Measurements from ENCODE around the gene KIF26A. TPM values are rescaled to one million over a fixed set of nuclear protein-coding genes. Genes with fewer than 3 reads are reported as not detected.

Gene KIF26A
- total RNA-seq, 2 experiments from 2014 or later, result 0.27 to 0.32 TPM

DNA sequence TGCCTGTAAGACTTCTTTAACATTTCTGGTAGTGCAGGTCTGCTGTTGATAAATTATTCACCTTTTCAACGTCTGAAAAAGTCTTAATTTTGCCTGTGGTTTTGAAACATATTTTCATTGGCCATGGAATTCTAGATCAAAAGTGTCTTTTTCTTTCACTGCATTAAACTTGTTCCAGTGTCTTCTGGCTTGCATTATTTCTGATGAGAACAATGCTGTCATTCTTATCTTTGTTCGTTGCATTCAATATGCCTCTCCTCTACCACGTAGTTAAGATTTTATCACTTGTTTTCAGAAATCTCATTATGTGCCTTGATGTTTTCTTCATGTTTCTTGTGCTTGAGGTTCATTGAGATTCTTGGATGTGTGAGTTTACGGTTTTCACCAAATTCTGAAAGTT is 13.4 kb upstream of the KIF26A start:
- CTCF ChIA-PET, result no interaction called here
- POLR2A ChIA-PET, result no interaction called here

DNA sequence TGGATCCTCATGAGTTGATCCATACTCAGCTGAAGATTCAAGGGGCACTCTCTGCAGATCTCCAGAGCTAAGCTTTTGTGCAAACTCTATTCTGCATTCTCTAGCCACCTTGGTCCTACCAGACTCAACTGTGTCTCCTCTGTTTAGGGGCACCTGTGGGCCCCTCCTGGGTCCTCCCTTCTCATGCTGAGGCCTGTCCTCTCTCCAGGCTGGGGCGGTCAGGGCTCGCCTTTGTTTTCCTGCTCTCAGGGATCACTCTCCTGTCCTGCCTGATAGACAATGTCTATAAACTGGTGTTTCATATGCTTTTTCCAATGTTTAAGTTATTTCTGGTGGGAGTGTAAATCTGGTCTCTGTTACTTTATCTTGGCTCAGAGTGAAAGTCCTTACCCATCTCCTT is 11.6 kb upstream of the KIF26A start:
- CTCF ChIA-PET, result no interaction called here

DNA sequence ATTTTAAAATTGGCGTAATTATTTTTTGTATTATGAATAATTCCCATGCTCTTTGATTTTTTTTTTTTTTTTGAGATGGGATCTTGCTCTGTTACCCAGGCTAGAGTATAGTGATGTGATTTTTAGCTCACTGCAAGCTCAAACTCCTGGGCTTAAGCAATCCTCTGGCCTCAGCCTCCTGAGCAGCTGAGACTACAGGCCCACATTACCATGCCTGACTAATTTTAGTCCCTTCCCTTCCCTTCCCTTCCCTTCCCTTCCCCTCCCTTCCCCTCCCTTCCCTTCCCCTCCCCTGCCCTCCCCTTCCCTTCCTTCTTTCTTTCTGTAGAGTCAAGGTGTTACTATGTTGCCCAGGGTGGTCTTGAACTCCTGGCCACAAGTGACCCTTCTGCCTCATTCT is 9.4 kb upstream of the KIF26A start:
- POLR2A ChIA-PET, result no interaction called here
- CTCF ChIA-PET, result no interaction called here

More for the DNA sequence above, 11.6 kb upstream of the KIF26A start:
- POLR2A ChIA-PET, result no interaction called here

DNA sequence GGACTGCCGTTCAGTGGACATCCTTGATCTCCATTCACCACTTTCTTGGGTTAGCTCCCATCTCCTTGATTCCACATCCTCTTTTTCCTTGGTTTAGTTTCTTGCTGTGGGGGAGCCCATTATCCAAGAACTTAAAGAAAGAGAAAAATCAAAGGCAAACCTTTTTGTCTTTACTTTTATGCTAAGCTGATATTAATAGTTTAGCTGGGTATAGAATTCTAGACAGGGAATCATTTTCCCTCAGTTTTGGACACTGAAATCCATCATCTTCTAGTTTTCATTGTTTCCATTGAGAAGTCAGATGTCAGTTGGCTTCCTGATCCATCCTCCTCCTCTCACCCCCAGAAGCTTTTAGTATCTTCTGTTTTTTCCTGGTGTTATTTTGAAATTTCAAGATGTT is 8.8 kb upstream of the KIF26A start:
- ChIA-PET CTCF (interaction anchor here (0.9 kb wide), 1 partner anchor 8 kb away, joined by 3 read pairs; no protein-coding TSS in a partner anchor), POLR2A (no interaction called here)

DNA sequence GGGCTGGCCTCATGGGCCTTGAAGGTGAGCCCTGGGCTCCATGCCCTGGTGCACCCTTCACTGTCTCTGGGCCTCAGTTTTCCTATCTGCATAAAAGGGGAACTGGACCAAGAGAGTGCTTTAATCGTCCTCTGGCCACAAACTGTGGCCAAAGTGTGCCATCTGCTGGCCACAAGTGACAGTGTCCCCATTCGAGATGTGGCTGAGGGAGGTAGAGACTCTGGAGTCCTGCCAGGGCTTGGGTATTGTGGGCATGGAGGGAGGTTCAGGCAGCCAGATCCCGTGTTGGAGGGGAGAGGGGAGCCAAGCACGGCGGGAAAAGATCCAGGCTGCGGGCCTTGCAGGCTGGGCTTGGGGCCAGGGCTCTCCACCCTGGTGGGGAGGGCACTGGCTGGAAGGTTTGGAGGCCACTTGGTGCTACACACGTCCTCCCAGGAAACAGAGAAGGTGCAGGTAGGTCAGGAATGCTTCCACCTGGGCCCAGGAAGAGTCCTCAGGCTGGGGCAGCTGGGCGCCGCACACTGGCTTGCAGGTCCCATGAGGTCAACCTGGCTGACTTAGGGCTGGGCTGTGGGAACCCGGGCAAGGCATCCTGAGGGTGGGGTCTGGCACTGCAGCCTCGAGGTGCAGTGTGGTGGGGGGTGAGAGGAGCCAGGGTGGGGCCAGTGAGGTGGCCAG is 7.3 kb upstream of the KIF26A start:
- POLR2A ChIA-PET, result no interaction called here
- CTCF ChIA-PET, result no interaction called here

DNA sequence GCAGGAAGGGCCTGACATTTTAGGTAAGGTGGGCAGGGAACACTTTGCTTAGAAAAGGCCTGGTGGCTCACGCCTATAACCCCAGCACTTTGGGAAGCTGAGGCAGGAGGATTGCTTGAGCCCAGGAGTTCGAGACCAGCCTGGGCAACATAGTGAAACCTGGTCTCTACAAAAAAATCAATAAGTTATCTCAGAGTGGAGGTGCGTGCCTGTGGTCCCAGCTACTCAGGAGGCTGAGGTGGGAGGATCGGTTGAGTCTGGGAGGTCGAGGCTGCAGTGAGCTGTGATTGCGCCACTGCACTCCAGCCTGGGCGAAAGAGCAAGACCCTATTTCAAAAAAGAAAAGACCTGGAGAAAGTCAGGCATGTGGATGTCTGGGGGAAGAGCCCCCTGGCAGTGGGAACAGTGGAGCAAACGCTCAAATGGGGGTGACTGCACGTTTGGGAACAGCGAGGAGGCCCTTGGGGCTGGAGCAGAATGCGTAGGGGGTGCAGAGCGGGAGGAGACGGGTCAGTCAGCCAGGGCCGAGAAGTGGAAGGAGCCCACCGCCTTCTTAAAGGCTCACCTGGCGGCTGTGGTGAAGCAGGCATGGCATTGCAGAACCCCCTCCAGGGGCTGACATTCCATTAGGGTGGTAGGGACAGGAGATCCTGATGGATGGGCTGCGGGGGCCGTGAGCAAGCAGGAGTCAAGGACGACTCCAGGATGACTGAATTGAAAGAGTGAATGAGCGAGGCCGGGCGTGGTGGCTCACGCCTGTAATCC is 6.2 kb upstream of the KIF26A start:
- ChIA-PET POLR2A (no interaction called here), CTCF (interaction anchor here (0.5 kb wide), 1 partner anchor 519 kb away, joined by 3 read pairs; no protein-coding TSS in a partner anchor)

DNA sequence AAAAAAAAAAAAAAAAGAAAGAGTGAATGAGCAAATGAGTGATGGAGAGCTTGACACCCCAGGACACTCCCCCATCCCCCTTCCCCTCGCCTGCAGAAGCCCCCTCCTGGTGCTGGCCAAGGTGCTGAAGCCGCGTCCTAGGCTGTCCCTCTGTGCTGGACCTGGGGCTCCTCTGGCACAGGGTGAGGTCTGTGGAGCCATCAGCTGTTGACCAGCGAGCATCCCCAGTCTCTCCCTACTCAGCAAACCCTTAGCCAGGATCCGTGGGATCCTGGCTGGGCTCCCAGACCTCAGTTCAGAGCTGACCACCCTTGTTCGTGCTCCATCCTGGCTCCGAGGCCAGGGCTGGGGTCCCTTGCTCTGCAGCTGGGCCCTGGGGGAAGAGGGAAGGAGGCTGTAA is 5.4 kb upstream of the KIF26A start:
- ChIA-PET CTCF (interaction anchor here (0.5 to 1.2 kb wide), 2 partner anchors 431 to 520 kb away, joined by 3 read pairs; no protein-coding TSS in a partner anchor), POLR2A (no interaction called here)

DNA sequence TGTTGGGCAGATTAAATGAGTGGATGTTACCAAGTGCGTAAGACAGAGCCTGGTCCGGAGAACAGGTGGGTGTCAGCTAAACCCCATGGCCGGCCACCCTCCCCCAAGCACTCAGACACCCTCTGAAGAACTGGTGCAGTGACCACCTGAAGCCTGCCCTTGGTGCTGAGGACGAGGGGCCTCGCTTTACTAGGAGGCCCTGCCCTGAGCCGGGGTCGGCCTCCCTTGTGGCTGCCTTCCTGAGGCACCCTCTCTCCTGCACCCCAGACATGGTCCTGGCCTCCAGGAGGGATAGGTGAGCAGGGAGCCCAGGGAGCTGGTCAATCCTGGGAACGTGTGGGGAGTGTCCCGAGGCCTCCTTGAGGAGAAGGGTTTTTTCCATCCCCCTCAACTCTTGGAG is 4.9 kb upstream of the KIF26A start:
- CTCF ChIA-PET, result interaction anchor here (1.2 kb wide), 1 partner anchor 431 kb away, joined by 3 read pairs; no protein-coding TSS in a partner anchor
- POLR2A ChIA-PET, result no interaction called here

DNA sequence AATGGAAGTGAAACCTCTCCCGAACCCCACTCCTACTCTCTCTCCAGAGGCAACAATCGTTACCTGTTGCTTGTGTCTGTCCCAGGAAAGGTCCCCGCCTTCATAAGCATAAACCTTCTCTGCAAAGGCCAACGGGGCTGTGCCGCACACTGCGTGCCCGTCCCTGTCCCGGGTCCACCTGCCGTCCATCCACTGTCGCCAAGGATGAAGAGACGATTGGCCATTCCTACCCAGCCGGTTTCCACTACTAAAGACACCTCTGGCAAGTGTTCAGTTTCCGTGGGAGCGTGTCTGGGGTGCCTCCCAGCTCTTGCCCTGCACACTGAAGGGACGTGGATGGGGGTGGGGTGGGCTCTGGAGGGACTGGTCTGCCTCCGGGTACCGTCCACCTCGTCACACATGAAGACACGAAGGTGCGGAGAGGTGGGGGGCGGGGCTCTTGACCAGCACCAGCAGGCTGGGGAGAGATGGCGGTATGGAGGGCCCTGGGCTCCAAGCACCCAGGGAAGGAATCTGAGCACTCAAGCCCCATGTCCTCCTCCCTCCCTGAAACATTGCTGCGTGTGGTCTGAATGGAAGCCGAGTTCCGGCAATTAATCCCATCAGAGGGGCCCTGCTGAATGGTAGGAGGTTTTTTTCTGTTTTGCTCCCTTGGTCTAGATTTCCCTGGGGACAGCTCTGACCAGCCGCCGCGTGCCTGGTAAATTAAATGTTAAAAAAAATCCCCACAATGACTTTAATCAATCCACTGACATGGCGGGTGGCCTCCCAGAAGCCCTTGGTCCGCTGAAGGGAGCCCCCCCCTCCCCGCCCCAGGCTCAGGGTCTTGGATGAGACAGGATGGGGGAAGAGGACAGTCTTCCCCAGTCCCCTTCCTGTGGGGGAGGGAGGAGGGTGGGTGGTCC is 4.1 kb upstream of the KIF26A start:
- POLR2A ChIA-PET, result no interaction called here
- CTCF ChIA-PET, result interaction anchor here (1.2 to 1.6 kb wide), 2 partner anchors 21 to 430 kb away, joined by 3 read pairs; no protein-coding TSS in a partner anchor

DNA sequence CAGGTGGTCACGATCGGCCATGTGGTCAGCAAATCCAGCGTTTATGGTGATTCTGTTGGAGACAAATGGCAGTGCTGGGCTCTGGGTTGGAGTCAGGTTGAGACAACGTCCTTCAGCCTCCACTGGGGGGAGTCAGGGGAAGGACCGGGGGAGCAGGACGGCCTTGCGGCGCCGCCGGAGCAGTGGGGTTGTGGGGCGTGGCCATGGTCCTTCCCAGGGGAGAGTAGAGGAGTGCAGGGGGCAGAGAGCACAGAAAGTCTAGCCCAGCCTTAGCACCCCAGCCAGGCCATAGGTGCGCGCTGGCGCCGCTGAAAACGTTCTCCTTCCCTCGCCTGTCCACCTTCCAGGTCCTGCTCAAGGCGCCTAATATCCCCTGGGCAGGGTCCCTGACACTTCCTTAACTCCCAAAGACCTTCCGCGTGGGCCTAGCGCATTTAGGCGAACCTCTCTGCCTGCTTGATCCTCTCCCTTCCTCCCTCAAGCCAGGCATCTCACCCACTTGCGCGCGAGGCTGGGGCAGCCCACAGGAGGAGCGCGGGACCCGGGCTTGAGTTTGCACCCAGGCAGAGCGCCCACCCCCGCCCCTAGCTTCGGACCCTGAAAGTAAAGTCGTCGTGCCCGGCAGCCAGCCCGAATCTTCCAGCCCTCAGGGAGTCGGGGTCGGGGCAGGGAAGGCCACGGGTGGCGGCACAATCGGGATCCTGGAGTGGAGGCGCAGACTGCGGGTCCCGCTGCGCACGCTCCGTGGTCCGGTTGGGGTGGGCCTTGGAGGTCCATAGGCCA is 3.1 kb upstream of the KIF26A start:
- ChIA-PET POLR2A (no interaction called here), CTCF (interaction anchor here (1.6 kb wide), 1 partner anchor 22 kb away, joined by 3 read pairs; no protein-coding TSS in a partner anchor)

DNA sequence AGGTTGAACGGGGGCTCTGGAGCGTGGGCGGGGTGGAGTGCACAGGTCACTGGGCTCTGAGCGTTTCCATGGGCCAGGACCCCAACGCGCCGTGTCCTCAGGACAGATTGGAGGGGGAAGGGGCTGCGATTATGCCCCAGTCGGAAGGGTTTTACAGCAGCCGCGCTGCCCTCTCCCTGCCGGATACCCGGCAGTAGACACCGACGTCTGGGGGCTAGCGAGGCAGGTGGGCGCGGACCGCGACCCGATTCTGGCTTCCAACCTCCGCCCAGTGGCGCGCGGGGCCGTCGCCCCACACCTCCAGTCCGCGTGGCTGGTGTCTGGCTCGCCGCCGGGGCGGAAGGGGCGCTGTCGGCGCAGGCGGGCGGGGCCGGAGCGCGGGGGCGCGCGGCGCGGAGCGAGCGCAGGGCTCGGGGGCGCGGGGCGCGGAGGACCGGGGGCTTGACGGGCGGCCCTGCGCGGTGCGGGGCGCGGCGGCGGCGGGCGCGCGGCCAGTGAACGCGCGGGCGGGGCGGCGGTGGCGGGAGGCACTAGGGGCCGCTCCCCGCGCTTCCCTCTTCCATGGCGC is 2.4 kb upstream of the KIF26A start:
- ChIA-PET POLR2A (no interaction called here), CTCF (interaction anchor here (1.6 kb wide), 1 partner anchor 23 kb away, joined by 3 read pairs; no protein-coding TSS in a partner anchor)

DNA sequence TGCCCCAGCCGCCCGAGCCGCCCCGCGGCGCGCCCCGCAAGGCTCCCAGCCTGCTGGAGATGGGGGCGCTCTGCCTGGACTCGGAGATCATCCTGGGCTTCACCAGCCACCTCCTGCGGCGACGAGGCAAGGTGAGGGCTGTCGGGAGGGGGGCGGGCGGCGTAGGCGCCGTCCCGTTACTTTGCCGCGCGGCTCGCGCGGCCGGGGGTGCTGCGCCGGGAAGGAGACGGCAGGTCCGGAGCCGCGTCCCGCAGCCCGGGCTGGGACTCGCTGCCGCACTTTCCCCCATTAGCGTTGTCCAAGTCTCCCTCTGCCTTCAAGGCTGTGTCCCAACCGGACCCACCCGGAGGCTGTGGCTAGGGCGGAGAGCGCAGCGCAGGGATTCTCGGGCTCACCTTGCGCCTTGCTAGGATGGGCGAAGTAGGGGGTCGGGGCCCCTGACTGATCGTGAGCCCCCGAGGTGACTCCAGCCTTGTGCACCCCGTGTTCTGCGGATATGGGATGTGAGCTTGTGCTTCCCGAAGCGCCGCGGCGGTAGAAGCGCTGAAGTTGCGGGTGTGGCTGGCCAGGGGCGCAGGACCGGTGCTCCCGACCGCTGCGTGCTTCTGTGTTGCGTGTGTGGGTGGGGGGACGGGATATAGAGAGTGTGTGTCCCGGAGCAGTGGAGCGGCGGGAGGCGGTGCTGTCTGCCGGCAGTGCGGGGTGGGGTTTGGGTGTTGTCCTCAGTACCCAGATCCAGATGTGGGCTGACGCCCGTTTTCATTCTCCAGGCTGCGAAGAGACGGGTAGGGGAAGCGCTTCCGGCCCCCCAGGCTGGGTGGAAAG is 1.7 kb upstream of the KIF26A start:
- CTCF ChIA-PET, result interaction anchor here (1.9 kb wide), 1 partner anchor 429 kb away, joined by 4 read pairs; no protein-coding TSS in a partner anchor
- POLR2A ChIA-PET, result no interaction called here

DNA sequence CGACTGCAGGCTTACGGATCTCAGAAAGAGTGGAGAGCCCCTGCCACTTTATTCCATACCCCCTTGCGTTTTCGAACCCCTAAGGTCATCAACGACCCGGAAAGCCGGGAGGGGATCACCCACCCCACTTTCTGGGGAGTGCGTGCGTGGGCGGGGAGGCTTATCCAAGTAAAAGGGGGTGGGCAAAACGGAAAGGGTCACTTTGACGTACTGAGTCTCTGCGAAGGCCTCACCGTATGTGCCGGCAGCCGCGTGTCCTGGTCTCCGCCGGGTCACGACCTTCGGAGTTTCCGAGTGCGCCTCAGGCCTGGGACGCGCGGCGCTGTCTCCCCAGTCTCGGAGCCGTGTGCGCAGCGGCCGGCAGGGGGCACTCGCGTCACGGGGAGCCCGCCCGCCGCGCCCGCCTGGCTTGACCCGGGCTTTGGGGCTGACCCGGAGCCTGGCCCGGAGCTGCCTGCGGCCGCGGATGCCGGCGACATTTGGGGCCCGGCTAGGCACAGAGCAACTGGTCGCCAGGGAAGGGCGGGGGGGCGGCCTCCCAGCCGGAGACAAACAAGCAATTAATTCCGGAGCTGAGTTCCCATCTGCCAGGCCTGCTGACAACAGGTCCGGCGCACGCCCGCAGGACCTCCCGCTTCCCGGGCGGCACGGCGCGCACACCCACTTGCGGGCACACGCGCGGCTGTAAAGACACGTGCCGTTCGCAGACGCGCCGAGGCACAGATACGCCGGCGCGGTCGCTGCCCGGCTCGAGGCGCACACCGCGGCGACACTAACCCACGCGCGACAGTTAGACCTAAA is 890 bp upstream of the KIF26A start:
- POLR2A ChIA-PET, result no interaction called here
- CTCF ChIA-PET, result interaction anchor here (1.0 to 1.9 kb wide), 2 partner anchors 427 to 428 kb away, joined by 4 to 5 read pairs; no protein-coding TSS in a partner anchor

DNA sequence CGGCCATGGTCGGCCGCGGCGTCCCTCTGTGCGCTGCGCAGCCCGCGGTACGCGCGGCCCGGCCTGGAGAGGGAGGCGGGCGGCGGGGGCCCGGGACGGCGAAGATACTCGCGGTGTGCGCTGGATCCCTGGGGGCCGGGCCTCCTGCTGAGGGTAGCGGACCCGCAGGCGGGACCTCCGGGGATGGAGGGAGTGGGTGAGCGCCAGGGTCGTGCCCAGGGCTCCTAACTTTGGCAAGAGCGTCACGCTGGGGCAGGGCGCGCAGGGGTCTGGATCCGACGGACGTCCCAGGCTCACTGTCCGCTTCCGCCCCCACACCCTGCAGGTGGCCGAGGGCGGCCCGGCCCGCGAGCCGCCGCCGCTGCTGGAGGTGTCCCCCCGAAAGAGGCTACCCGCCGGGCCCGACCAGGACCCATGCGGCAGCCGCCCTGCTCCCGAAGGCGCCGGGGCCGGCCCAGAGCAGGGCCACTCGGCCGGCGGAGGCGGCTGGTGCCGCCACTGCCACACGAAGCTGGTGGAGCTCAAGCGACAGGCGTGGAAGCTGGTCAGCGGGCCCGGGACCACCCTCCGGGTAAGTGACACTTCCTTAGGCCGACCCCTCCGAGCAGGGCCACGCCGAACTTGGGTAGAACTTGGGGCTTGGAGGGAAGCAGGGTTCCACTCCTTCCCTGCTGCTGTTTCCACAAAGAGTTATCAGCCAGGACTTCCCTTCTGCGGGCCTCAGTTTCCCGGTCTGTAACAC is 502 bp downstream of the KIF26A start:
- ChIA-PET CTCF (no interaction called here), POLR2A (no interaction called here)

DNA sequence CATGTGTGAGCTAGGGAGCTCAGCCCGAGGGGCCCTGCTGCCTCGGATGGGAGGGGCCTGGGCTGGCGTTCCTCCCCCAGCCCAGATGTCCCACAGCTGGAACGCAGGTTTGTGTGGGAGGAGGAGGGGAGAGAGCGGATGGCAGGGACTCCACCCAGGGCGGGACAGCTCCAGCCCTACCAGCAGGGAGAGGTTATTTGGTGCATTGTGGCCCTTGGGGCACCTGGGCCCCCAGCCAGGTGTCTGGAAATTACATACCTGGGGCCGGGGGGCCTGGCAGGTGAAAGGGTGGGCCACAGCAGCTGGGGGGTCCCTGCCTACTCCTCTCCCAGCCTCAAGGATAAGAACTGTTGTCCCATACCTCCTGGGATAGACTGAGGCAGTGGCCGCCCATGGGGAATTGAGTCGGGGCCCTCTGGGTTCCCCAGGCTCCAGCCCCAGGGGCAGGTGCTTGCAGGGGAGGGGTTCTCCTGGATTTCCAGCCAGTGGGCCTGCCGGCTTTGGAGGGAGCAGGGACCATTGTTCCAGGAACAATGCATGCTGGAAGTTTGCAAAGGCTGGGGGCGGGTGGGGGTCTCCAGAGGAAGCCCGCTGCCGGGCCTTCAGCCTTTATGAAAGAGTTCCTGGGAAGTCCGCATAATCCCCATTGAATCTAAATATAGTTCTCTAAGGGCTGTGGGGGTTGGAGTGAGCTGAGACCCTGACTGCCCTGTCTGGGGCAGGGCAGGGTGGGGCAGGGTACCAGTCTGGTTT is 1.2 kb downstream of the KIF26A start:
- ChIA-PET POLR2A (interaction anchor here (0.6 kb wide), 1 partner anchor 561 kb away, joined by 3 read pairs; no protein-coding TSS in a partner anchor), CTCF (no interaction called here)

DNA sequence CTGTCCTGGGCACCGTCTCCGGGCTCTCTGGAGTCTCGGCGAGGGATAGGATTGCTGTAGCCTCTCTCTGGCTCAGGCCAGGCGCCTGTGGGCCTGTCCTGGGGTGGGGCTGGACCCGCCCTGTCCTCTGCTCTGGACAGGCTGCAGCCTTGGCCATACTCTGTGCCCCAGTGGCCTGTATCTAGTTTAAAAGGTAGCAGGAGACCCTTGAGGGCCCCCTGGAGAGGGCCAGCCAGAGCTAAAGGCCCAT is 1.8 kb downstream of the KIF26A start:
- CTCF ChIA-PET, result no interaction called here

More for the DNA sequence above, 1.8 kb downstream of the KIF26A start:
- POLR2A ChIA-PET, result interaction anchor here (0.6 kb wide), 1 partner anchor 560 kb away, joined by 3 read pairs; no protein-coding TSS in a partner anchor
